GM13977 (cell line): ENCODE measurements around the gene DENND11.

ENCODE experiments used
- DNase-seq: peaks from one replicate; pipeline ENCODE4 v3.0.0; 2012; ENCODE audit warnings: low spot score
- in situ Hi-C: fragments of 300-500 bp; cut with MboI; formaldehyde crosslinking; loops from one replicate; pipeline ENCODE4 v1.12.0; 2022; ENCODE audit warnings: low sequenced_read_pairs, low pct_unique_long_range_greater_than_20kb, mixed read lengths, inconsistent platforms; ENCODE audit not compliant: unreplicated experiment
- TF ChIP-seq, protein P1 (sequence below): IDR thresholded peaks from 2 replicates; pipeline ENCODE4 v1.5.1; 2012; ENCODE audit warnings: mild to moderate bottlenecking, control low read depth; ENCODE audit not compliant: insufficient read depth; ENCODE audit errors: extremely low read depth, missing control alignments

The DENND11 gene

DNA sequence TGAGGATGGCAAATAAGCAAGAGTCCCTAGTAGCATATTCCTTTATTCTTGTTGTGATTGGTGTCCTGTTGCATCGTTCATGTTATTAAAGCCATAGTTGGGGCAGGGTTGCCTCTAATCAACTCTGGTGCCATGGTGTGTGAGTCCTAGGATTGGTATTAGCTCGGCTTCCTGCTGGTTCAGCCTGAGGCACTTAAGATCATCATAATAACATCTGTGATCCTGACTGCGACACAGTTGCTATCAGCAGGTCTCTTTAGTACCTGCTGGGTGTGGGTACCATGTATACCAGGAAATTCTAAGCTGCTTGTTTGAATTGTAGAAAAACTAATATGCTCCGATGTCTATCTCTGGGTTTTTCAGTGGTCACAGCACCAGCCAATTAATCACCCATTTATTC, 7.8 kb upstream of the DENND11 start:
- no peak for DNase-seq
- in situ Hi-C loops: no loop called here
- TF ChIP-seq, protein P1, sequence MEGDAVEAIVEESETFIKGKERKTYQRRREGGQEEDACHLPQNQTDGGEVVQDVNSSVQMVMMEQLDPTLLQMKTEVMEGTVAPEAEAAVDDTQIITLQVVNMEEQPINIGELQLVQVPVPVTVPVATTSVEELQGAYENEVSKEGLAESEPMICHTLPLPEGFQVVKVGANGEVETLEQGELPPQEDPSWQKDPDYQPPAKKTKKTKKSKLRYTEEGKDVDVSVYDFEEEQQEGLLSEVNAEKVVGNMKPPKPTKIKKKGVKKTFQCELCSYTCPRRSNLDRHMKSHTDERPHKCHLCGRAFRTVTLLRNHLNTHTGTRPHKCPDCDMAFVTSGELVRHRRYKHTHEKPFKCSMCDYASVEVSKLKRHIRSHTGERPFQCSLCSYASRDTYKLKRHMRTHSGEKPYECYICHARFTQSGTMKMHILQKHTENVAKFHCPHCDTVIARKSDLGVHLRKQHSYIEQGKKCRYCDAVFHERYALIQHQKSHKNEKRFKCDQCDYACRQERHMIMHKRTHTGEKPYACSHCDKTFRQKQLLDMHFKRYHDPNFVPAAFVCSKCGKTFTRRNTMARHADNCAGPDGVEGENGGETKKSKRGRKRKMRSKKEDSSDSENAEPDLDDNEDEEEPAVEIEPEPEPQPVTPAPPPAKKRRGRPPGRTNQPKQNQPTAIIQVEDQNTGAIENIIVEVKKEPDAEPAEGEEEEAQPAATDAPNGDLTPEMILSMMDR: no peak

DNA sequence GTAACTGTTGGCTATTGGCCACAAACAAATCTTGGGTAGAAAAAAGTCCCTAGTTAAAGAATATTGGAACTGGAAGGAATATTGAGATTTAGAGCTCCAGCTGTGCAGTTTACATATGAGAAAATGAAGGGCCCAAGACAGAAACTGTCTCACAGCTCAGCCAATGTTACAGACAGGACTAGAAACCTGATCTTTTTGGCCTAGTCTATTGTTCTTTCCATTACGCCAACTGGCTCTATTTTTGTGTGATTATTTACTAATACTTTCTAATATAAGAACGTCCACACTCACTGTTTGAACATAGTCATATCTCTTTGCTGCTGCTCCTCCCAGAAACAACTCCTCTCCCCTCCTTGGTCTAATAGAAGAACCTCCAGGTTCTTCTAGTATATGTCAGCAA, 7.4 kb upstream of the DENND11 start:
- TF ChIP-seq, protein P1: no peak
- in situ Hi-C loops: no loop called here
- DNase-seq: no peak

DNA sequence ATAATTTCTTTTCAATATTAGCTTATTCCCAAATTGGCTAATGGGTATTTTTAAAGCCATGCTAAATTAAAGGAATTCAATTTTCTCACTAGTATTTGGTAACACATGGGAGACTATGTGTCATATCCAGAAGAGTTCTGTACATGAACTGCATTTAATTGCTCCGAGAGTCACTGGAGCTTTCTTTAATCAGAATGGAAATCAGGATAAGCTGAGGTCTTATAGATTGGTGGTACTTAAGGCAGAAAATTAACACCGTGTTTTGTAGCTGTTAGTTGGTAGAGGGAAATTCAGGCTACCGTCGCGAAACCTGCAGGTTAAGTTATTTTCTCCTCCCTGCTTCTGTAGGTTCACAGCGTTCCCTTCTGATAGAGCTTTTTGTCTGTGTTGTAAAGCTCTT, 6.4 kb upstream of the DENND11 start, which contains the start of gene WEE2:
Gene WEE2 (plus strand): TSS at position 3 of the 400 bp plus-strand sequence. CDS start 406 bp downstream, outside the sequence.
- TF ChIP-seq, protein P1: no peak
- no peak for DNase-seq
- in situ Hi-C loops: no loop called here

DNA sequence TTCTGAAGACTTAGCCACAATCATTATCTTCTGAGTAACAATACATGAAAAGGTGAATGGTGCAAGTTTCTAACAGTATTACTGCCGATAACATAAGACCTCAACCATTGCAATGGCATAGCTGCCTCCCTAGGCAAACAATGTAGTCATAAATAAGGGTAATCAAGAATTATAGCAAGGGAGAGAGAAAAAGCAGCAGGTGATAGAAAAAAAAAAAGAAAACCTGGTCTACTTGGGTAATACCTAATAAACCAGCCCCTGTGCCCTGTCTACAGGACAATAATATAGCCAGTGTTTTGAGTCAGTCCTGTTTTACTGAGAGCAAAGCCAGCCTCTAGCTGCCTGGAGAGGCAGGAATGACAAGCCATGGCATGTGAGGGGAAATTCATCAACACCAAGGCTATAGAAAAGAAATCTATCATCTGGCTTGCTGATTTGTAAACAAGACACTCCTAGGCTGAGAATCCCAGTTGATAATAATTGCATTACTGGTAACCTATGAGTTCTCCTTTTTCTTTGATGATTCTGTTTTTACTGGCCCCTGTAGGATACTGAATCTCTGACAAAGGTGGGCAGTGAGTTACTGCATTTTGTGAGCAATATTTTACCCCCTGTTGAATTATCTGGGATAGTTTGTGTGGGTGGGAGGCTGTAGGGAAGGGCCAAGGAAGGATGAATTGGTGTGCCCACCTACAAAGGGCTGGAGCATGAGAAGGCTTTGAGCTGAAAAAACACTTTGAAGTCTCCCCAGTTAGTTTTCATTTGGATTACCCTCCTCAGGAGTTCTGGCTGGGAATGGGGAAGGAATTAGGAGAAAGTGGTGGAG, 4.5 kb upstream of the DENND11 start:
- TF ChIP-seq, protein P1: no peak
- in situ Hi-C loops: no loop called here
- no peak for DNase-seq

DNA sequence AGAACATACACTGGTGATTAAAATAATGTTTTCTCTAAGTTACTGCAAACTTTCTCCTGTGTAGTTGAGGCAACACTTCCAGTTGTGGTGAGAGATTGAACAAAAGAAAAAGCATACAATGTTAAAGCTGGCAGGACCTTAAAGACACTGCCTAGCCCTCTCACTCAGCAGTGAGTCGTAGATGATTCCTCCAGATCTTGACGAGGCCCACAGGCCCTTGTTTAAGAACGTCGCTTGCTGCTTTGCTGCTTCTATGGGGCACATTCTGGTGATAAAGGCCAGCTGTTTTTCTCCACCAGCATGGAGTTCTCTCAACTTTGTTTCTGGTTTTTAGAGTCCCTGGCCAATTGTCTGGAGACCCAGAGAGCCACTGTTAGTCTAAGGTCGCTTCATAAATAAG, 2.8 kb upstream of the DENND11 start:
- no peak for DNase-seq
- in situ Hi-C loops: no loop called here
- TF ChIP-seq, protein P1: no peak

DNA sequence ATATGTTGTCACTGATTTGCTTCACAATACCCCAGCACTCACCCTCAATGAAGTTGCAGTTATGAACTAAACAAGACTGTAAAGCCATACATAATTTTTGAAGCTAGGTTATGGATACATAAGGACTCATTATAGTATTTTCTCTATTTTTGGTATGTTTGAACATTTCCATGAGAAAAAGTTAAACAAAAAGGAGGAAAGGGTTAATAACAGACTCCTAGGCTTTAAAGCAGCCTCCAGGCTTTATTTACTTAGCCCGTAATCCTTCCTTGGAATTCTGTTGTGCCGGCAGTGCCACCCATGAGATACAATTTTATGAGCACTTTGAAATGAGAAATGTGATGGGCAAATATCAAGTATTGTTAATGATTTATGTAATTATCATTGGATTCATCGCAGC, 2.1 kb upstream of the DENND11 start:
- in situ Hi-C loops: no loop called here
- TF ChIP-seq, protein P1: no peak
- no peak for DNase-seq
